IPS DF 4.7 (cell line): ENCODE results near the gene GMNN.

Experiments used
- DNase-seq: peaks from one replicate; pipeline ENCODE4 v3.0.0-alpha.2; 2013; ENCODE audit warnings: low spot score; ENCODE audit errors: extremely low read depth

Gene GMNN

DNA sequence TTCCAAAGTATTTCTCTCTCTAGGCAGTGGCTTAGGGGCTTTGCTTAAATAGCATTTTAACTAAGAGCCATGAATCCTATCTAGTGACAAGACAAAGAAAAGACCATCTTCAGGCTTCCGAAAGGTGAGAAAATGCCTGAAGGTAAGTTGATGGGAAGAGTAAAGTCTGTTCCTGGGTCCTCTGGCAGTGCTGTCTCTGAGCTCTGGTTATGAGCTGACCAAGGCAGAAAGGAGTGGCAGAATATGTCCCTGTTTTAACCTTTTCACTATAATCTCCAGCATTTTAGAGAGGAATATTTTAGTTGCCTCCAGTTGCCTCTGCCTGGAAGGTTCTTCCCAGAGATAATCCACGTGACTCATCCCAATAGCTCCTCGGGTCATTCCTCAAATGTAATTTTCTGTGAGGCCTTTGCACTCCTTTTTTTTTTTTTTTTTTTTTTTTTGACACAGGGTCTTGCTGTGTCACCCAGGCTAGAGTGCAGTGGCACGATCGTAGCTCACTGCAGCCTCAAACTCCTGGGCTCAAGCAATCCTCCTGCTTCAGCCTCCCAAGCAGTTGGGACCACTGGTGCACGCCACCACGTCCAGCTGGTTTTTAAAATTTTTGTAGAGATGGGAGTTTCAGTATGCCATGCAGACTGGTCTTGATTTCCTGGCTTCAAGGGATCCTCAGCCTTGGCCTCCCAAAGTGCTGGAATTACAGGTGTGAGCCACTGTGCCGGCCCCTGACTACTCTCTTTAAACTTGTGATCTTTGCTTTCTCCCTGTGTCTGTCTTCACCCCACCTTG is 27.7 kb downstream of the GMNN start:
- DNase-seq, result no peak

DNA sequence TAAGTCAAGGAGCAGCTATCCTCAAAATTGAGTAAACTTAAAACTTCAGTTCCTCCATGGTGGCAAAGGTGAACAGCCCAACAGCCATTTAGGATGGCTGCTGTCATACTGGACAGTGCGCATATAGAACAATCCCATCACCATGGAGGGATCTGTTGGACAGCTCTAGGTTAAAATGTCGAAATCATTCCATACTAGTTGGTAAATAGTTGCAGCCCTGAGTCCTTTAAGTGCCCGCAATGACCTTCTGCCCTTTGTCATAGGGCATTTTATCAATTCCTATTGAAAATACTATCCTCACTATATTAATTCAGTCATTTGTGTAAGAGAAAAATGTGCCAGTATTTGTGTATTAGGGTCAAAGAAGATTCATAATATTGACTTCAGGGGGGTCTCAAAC is 32.8 kb downstream of the GMNN start:
- DNase-seq, result no peak

DNA sequence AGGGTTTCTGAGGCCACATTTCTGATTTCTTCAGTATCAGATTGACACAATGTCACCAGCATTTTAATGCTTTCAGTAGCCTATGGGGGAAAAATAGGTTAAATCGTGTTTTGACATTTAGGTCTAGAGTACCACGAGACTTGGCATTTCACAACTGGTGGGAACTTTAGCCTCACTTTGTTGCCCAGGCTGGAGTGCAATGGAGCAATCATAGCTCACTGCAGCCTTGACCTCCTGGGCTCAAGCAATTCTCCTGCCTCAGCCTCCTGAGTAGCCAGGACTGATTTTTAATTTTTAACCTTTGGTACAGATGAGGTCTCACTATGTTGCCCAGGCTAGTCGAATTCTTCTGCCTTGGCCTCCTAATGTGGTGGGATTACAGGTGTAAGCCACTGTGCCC is 35.0 kb downstream of the GMNN start:
- no peak for DNase-seq

DNA sequence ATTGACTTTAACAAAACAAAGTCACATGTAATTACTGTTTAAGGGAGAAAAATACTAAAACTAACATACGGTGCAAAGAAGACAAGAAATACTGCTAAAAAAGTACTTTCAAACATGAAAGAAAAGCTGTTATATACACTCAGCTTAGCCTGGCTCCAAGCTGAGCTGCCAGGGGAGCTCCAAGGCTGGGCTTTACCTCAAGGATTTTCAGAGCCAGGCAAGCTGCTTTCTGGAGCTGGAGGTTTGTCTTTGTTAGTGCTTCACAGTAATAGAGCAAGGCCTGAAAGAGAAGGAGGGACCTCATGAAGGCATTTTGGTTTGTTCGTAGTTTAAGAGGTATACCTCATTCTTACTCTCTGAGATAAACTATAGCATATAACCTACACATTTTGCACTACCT is 43.6 kb downstream of the GMNN start:
- no peak for DNase-seq

DNA sequence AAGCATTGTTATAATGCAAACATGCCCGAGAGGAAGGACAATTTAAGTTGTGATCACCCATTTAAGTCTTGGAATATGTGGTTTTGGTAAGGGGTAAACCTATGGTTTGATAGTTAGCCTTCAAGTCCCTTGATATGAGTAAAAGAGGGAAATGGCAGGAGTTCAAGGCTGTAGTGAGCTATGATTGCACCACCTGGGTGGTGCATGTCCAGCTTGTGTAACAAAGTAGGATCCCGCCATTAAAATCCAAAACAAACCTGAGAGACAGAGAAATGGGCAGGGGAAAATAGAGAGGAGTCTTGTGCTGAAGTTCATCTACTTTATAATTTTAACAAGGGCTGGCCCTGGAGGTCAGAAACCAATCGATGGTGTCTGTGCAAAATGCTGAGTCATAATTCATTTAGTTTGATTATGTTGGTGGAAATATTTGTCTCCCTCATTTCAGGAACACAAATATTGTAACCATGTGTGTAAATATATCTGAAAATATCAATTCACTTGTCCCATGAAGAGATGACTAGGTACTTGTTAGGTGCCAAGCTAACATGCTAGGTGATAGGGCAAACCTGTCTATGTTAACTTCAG is 47.2 kb downstream of the GMNN start:
- no peak for DNase-seq

DNA sequence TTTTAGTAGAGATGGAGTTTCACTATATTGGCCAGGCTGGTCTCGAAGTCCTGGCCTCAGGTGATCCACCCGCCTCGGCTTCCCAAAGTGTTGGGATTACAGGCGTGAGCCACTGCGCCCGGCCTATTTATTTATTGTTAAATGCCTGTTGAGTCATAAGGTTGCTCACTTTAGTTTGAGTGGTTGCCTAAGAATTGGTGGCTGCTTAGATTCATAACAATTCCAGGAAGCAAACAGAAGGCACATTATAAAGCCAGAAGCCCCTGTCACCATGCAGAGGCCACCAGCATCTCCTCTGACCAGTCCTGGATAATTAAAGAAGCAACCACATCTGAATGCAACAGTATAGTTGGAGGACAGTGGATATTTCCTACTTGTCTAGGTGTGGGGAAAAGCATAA is 48.0 kb downstream of the GMNN start:
- no peak for DNase-seq

DNA sequence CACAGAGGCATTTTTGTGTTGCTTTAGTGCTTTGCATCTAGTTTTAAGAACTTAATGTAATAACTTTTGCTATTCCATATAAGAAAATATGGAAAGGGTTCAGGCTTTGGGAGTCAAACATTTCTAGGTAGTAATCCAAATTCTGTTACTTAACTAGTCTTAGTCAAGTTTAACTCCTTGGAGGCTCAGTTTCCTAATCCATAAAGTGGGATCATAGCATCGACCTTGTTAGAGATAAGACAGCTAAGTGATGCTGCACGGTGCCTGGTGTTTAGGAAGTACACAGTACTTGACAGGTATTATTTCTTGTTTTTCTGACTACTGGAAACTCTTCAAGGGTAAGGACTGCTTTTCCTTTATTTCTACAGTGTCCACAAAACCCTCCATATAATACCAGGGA is 48.4 kb downstream of the GMNN start:
- DNase-seq, result no peak

DNA sequence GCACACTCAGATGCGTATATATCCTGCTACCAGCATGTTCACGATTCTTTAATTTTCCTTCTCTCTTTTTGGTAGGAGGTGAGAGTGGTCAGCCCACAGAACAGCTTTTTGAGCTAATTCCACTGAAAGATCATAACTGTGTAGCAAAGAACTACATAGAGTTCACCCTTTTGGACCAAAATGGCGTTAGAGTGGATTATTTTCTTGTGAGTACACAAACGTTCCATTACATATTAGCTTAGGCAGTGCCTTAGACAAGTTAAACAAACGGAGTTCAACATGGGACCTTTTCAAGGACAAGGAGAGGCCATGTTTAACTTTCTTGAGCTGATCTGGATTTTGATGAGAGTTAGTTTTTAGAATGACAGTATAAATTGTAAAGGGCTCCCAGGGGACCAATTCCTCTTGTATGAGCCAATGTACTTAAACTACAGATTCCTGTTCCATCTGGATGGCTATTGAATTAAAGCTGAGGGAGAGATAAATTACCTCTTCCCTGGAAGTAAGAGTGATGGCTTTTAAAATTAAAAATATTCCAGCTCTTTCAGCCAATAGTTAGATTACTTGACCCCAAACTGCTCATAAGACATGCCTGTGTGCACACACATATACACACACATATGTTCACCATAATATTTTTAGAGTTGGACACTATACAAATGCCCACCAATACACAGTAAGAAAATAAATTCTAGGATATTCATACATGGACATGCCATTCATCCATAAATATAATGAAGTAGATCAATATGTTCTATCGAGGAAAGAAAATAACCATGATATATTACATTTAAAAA is 49.6 kb downstream of the GMNN start:
- DNase-seq, result no peak

DNA sequence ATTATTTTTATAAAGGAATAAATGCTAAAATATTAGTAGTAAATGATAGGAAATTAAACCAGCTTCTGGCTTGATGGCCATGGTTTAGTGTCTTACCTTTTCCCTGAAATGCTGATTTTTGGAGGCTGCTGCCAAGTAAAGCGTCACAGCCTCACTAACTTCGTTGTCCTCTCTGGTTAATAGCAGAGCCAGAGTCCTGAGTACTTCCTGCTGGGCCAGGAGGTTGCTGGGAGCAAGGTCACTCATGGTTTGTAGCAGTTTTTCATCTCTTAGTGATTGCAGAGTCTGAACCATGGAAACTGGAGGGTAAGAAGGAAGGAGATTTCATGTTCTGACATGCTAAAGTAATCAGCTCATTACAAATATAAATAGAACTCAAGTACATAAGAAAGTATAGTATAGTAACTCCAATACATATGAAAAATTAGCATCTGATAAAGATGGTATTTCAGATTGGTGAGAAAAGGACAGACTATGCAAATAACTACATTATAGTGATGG is 50.4 kb downstream of the GMNN start:
- no peak for DNase-seq

DNA sequence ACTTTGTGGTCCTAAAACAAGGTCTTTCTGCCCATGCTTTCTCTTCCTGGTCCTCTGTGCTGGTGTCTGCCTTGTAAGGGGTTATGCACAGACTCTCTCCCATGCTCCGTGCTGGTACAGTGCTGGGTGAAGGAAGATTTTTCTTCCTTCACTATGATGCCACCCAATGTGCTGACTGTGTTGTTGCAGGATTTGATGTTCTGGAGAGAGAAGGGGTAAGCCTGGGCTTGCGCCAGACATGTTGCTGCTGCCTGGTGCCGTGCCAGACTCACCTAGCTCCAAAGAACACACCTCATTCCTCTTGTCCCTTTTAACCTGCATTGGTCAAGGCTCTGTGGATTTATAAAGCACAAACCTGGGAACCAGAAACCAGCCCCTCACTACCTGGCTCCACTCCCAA is 52.4 kb downstream of the GMNN start:
- no peak for DNase-seq

DNA sequence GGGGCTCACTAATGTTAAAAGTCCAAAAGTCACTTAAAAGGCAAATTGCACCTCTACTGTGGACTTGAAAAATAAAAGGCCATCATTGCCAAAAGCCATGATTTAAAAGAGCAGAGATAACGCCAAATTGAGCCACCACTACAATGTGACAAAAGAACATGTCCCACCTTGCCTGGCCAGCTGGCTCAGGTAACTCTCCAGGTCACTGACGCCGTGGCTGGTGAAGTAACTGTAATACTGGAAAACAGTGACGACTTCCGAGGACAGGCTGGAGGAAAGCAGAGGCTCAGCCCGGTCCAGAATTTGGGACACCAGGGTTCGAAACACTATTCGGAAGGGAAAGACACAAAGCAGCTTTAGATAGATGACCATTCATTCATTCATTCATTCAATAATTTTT is 53.2 kb downstream of the GMNN start:
- no peak for DNase-seq

DNA sequence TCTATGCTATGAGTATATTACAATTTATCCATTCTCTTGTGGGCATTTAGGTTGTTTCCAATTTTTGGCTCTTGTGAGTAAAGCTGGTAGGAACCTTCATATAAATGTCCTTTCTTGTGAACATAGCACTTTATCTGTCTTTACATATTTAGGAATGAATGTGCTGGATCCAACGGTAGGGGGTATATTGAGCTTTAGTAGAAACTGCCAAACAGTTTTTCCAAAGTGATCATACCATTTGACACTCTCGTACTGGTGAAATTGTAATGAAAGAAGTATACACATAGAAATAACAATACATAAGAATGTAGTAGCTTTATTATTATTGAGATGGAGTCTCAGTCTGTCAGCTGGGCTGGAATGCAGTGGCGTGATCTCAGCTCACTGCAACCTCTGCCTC is 54.9 kb downstream of the GMNN start:
- no peak for DNase-seq

DNA sequence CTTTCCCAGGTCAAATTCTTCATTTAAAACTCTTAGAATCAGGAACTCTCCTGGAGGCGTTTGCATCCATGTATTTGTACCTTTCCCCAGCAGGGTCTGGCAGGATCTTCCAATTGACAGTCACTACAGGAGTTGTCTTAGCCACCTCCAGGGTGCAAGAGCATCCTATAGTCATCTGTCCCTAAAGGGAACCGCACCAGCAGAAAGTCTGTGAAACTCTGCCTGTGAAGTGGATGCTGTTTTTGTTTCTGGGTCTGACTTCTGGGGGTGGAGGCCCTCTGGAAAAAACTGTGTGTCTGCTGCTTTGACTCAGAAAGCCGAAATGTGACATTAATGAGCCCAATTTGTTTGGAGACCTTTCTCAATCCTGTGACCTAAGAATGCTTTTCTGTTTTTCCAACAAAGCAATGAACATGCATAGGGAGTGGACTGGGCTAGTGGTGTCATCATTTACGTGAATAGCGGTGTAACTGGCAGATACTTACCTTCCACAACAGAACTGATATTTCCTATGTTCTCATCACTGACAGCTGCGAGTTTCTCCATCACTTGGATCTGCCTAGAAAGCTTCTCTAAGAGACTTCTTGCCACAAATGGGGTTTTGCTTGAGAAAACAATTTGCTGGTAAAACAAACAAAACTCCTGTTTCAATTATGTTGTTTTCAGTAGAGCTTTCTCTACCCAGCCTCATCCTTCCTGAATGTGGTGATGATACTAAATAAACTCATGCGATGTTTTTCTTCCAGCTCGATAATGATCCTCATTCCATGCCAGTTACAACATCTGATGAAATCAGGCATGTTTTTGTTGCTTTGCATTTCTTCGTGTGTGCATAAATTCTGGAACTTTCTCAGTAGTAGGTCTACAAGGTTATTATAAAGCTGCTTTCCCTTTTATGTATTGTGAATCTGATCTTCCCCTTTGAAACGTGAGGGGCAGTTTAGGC is 57.3 kb downstream of the GMNN start:
- DNase-seq, result no peak

DNA sequence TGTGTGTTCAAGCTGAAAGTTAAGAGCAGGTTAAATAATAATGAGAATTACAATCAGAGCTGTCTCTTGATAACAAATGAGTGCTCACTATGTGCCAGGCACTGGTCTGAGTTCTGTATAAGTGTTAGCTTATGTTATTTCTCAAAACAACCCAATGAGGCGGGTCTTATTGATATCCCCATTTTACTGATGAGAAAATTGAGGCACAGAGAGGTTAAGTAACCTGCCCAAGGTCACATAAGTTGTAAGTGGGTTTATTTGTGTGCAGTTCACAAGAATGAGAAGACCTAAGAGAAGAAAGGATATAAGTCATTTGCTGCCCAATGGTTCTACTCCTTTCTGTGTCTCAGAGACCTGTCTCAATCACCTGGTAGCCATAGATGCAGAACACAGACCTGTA is 58.1 kb downstream of the GMNN start:
- no peak for DNase-seq

DNA sequence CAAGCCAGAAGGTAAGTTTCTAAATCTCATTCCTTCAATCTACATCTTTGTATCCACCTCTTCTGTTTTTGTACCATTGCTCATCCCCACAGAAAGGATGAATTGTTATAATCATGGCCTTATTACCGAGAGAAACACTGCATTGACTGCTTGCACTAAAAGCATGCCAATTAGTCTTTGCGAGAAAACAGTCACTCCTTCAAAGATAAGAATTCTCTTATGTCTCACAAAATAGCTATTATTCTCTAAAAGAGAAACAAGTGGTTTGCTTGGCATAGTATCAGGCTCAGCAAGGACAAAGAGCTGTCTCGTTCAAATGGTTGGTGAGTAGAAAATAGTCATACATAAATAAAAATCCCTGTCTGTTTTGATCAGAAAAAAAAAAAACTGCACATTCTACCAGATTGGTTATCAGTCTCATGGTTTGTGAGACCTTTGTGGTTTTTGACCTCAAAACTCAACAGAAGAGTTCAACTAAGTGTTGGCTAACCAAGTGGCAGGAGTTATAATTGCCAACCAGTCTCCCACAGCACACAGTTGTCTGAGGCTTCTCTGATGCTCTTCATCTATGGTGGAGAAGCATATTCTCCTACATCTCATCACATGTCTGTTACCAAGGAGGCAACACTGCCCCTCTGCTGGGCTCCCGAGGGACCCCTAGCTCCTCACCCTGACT is 59.1 kb downstream of the GMNN start:
- DNase-seq, result no peak
